ENCODE data around the gene CSNK1G3.
A peak's percentile ranks its signal among the peaks of the same experiment; 100 is the strongest.

GRCh38 chr5:123545506-123545905 lies 33.5 kb downstream of the CSNK1G3 start:
- TF ChIP-seq CTCF (IDR thresholded peaks at IDR 0.05): peak; percentile 5 to 29 (median 16)
- no peak for TF ChIP-seq POLR2AphosphoS5 (IDR thresholded peaks at IDR 0.05)
- no peak for TF ChIP-seq POLR2A (IDR thresholded peaks at IDR 0.05; ENCODE audit: low read depth)
- TF ChIP-seq EP300 (IDR thresholded peaks at IDR 0.05): no peak

Data from esophagus muscularis mucosa (tissue), 4 donors.